ENCODE data around the gene UBE2K. TPM values are rescaled to one million over a fixed set of nuclear protein-coding genes. Genes with fewer than 3 reads are reported as not detected.

Gene UBE2K
- total and polyA plus RNA-seq, 2 of the 13 experiments (the other 11 are each of a cell fraction or from before 2014, with no cell fraction given), result 36.2 to 81.0 TPM

DNA sequence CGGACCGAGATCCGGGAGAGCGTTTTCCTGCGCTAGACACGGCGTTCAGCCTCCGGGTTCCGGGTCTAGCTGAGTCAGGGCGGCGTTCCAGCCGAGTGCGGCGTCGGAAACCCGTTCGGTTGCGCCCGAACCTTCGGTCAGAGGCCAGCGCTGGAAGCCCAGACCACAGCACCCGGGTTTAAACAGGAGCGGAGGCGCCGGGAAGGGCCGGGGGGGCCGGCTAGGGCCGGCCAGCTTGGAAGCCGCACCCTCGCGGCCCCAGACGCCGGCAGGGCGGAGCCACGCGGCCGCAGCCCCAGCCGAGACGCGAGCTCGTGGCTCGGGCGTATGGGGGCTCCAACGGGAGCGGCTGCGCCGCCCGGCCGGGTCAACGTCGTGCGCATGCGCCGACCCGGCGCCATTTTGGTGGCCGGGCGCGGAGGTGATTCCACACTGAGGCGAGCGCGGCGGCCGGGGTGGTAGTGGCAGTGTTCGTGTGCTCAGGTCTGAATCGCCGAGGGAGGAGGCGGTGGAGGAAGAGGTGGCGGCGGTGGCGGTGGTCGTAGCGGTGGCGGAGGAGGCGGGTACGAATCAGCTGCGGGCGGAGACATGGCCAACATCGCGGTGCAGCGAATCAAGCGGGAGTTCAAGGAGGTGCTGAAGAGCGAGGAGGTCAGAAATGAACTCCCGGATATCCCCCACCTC lies at the start of gene UBE2K (continued):
- TF ChIP-seq, protein P1, sequence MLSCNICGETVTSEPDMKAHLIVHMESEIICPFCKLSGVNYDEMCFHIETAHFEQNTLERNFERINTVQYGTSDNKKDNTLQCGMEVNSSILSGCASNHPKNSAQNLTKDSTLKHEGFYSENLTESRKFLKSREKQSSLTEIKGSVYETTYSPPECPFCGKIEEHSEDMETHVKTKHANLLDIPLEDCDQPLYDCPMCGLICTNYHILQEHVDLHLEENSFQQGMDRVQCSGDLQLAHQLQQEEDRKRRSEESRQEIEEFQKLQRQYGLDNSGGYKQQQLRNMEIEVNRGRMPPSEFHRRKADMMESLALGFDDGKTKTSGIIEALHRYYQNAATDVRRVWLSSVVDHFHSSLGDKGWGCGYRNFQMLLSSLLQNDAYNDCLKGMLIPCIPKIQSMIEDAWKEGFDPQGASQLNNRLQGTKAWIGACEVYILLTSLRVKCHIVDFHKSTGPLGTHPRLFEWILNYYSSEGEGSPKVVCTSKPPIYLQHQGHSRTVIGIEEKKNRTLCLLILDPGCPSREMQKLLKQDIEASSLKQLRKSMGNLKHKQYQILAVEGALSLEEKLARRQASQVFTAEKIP (CRISPR knock-in tag; IDR thresholded peaks at IDR 0.05; ENCODE audit: borderline replicate concordance), result no peak
- no peak for TF ChIP-seq ZBTB8A (CRISPR knock-in tag; IDR thresholded peaks at IDR 0.05; ENCODE audit: borderline replicate concordance, low read depth)
- no peak for TF ChIP-seq SALL2 (CRISPR knock-in tag; IDR thresholded peaks at IDR 0.05)
- 0 out of 2 replicates have a peak, but pooled peaks have one; percentile 25 for TF ChIP-seq ZSCAN25 (CRISPR knock-in tag; IDR thresholded peaks at IDR 0.05)
- TF ChIP-seq CBX2 (IDR thresholded peaks at IDR 0.05; ENCODE audit: low read depth, low read length), result no peak
- no peak for TF ChIP-seq CBX2 (CRISPR knock-in tag; IDR thresholded peaks at IDR 0.05; ENCODE audit: low read depth)
- TF ChIP-seq, protein P2, sequence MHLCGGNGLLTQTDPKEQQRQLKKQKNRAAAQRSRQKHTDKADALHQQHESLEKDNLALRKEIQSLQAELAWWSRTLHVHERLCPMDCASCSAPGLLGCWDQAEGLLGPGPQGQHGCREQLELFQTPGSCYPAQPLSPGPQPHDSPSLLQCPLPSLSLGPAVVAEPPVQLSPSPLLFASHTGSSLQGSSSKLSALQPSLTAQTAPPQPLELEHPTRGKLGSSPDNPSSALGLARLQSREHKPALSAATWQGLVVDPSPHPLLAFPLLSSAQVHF (CRISPR knock-in tag; IDR thresholded peaks at IDR 0.05), result 0 out of 2 replicates have a peak, but pooled peaks have one; percentile 67
- TF ChIP-seq ZNF552 (CRISPR knock-in tag; IDR thresholded peaks at IDR 0.05; ENCODE audit: borderline replicate concordance), result no peak
- no peak for TF ChIP-seq ZNF879 (CRISPR knock-in tag; IDR thresholded peaks at IDR 0.05)
- TF ChIP-seq, protein P3, sequence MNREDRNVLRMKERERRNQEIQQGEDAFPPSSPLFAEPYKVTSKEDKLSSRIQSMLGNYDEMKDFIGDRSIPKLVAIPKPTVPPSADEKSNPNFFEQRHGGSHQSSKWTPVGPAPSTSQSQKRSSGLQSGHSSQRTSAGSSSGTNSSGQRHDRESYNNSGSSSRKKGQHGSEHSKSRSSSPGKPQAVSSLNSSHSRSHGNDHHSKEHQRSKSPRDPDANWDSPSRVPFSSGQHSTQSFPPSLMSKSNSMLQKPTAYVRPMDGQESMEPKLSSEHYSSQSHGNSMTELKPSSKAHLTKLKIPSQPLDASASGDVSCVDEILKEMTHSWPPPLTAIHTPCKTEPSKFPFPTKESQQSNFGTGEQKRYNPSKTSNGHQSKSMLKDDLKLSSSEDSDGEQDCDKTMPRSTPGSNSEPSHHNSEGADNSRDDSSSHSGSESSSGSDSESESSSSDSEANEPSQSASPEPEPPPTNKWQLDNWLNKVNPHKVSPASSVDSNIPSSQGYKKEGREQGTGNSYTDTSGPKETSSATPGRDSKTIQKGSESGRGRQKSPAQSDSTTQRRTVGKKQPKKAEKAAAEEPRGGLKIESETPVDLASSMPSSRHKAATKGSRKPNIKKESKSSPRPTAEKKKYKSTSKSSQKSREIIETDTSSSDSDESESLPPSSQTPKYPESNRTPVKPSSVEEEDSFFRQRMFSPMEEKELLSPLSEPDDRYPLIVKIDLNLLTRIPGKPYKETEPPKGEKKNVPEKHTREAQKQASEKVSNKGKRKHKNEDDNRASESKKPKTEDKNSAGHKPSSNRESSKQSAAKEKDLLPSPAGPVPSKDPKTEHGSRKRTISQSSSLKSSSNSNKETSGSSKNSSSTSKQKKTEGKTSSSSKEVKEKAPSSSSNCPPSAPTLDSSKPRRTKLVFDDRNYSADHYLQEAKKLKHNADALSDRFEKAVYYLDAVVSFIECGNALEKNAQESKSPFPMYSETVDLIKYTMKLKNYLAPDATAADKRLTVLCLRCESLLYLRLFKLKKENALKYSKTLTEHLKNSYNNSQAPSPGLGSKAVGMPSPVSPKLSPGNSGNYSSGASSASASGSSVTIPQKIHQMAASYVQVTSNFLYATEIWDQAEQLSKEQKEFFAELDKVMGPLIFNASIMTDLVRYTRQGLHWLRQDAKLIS (CRISPR knock-in tag; IDR thresholded peaks at IDR 0.05), result no peak
- no peak for TF ChIP-seq CEBPG (CRISPR knock-in tag; IDR thresholded peaks at IDR 0.05)
- TF ChIP-seq ATF7 (IDR thresholded peaks at IDR 0.05), result no peak
- TF ChIP-seq ATF7 (CRISPR knock-in tag; IDR thresholded peaks at IDR 0.05), result no peak
- TF ChIP-seq HOXA9 (CRISPR knock-in tag; IDR thresholded peaks at IDR 0.05; ENCODE audit: borderline replicate concordance), result peak; percentile 82; the same call in 1 of the 2 replicates
- TF ChIP-seq PPARG (CRISPR knock-in tag; conservative IDR thresholded peaks at IDR 0.05), result 0 out of 2 replicates have a peak, but pooled peaks have one; percentile 20
- TF ChIP-seq POLR2G (IDR thresholded peaks at IDR 0.05; ENCODE audit: low read depth, low read length), result peak; percentile 88
- peak; percentile 84 for TF ChIP-seq HDAC1 (CRISPR knock-in tag; IDR thresholded peaks at IDR 0.05)
- no peak for TF ChIP-seq GFI1 (CRISPR knock-in tag; IDR thresholded peaks at IDR 0.05; ENCODE audit: borderline replicate concordance)
- no peak for TF ChIP-seq NPAS2 (CRISPR knock-in tag; IDR thresholded peaks at IDR 0.05; ENCODE audit: borderline replicate concordance)
- TF ChIP-seq HMGA1 (CRISPR knock-in tag; conservative IDR thresholded peaks at IDR 0.05), result no peak
- peak; percentile 33; the same call in 1 of the 2 replicates for TF ChIP-seq KDM2A (CRISPR knock-in tag; IDR thresholded peaks at IDR 0.05; ENCODE audit: borderline replicate concordance, low read depth)
- 0 out of 2 replicates have a peak, but pooled peaks have one; percentile 25 for TF ChIP-seq ZNF430 (CRISPR knock-in tag; IDR thresholded peaks at IDR 0.05)
- TF ChIP-seq, protein P4, sequence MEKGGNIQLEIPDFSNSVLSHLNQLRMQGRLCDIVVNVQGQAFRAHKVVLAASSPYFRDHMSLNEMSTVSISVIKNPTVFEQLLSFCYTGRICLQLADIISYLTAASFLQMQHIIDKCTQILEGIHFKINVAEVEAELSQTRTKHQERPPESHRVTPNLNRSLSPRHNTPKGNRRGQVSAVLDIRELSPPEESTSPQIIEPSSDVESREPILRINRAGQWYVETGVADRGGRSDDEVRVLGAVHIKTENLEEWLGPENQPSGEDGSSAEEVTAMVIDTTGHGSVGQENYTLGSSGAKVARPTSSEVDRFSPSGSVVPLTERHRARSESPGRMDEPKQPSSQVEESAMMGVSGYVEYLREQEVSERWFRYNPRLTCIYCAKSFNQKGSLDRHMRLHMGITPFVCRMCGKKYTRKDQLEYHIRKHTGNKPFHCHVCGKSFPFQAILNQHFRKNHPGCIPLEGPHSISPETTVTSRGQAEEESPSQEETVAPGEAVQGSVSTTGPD (CRISPR knock-in tag; IDR thresholded peaks at IDR 0.05), result no peak
- TF ChIP-seq ZBTB7B (CRISPR knock-in tag; IDR thresholded peaks at IDR 0.05), result 0 out of 2 replicates have a peak, but pooled peaks have one; percentile 47

All from HepG2 (cell line).